IMR-90 (cell line): Measurements from ENCODE around the gene ELAVL1.

Source experiments
- BHLHE40 ChIP-seq: fragments of 150-350 bp; IDR thresholded peaks from 2 replicates; pipeline ENCODE4 v1.6.1; 2016; ENCODE audit warnings: mild to moderate bottlenecking, low read depth, low read length
- CEBPB ChIP-seq: IDR thresholded peaks from 2 replicates; pipeline ENCODE4 v1.6.1; 2012; ENCODE audit warnings: low read depth, low read length, improper control_type of control experiment
- POLR2A ChIP-seq: IDR thresholded peaks from 2 replicates; pipeline ENCODE4 v1.6.1; 2012; ENCODE audit warnings: mild to moderate bottlenecking, low read depth, low read length
- TF ChIP-seq, protein P1 (sequence below): conservative IDR thresholded peaks from 2 replicates; pipeline ENCODE4 v1.5.1; 2012; ENCODE audit warnings: mild to moderate bottlenecking, low read depth, low read length, improper control_type of control experiment

DNA sequence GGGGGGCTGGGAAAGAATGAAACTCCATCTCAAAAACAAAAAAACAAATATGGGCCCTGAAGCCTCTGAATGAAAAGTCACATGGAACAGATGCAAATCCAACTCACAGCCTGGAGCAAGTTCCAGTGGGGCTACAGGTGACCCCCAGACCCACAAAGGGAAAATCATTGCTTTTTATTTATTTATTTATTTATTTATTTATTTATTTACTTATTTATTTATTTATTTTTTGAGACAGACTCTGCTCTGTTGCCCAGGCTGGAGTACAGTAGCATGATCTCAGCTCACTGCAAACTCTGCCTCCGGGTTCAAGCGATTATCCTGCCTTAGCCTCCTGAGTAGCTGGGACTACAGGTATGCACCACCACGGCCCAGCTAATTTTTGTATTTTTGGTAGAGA lies 33.8 kb upstream of the ELAVL1 start:
- no peak for TF ChIP-seq POLR2A
- TF ChIP-seq CEBPB: no peak
- no peak for TF ChIP-seq BHLHE40
- TF ChIP-seq, protein P1, sequence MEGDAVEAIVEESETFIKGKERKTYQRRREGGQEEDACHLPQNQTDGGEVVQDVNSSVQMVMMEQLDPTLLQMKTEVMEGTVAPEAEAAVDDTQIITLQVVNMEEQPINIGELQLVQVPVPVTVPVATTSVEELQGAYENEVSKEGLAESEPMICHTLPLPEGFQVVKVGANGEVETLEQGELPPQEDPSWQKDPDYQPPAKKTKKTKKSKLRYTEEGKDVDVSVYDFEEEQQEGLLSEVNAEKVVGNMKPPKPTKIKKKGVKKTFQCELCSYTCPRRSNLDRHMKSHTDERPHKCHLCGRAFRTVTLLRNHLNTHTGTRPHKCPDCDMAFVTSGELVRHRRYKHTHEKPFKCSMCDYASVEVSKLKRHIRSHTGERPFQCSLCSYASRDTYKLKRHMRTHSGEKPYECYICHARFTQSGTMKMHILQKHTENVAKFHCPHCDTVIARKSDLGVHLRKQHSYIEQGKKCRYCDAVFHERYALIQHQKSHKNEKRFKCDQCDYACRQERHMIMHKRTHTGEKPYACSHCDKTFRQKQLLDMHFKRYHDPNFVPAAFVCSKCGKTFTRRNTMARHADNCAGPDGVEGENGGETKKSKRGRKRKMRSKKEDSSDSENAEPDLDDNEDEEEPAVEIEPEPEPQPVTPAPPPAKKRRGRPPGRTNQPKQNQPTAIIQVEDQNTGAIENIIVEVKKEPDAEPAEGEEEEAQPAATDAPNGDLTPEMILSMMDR: no peak
